GM11168 (cell line): ENCODE results near the gene DSG2.

ENCODE experiments used
- in situ Hi-C: fragments of 300-500 bp; cut with MboI; formaldehyde crosslinking; loops from one replicate; pipeline ENCODE4 v1.12.0; 2022; ENCODE audit warnings: low sequenced_read_pairs; ENCODE audit not compliant: unreplicated experiment

DSG2 gene

GRCh38 chr18:31581498-31582197 lies 83.7 kb downstream of the DSG2 start:
- in situ Hi-C loops, result no loop called here

- in situ Hi-C loops, result no loop called here
These were observed 85.3 kb downstream of the DSG2 start for GRCh38 chr18:31583185-31583854.

- in situ Hi-C loops, result no loop called here
These were observed 88.0 kb downstream of the DSG2 start for GRCh38 chr18:31585991-31586390.

- in situ Hi-C loops, result no loop called here
These were observed 88.6 kb downstream of the DSG2 start for GRCh38 chr18:31586616-31587015.

- in situ Hi-C loops, result no loop called here
These were observed 89.6 kb downstream of the DSG2 start for GRCh38 chr18:31587529-31587928.

GRCh38 chr18:31590570-31590969 lies 92.6 kb downstream of the DSG2 start:
- in situ Hi-C loops, result no loop called here

GRCh38 chr18:31591113-31591512 lies 93.1 kb downstream of the DSG2 start:
- in situ Hi-C loops, result no loop called here

- in situ Hi-C loops, result no loop called here
These were observed 93.7 kb downstream of the DSG2 start, which contains the start of gene TTR for GRCh38 chr18:31591628-31592027. TTR (plus strand) TSS chr18:31591877; CDS start chr18:31591903, 26 bp downstream.

GRCh38 chr18:31592506-31593157 lies 94.7 kb downstream of the DSG2 start:
- in situ Hi-C loops, result no loop called here

GRCh38 chr18:31595121-31595771 lies 97.3 kb downstream of the DSG2 start:
- in situ Hi-C loops, result no loop called here

GRCh38 chr18:31596081-31596872 lies 98.3 kb downstream of the DSG2 start:
- in situ Hi-C loops, result no loop called here

GRCh38 chr18:31598021-31598805 lies 100.2 kb downstream of the DSG2 start:
- in situ Hi-C loops, result no loop called here
